GM12873 (cell line): ENCODE results near the gene ACTL6B.

Source experiments
- TF ChIP-seq, protein P1 (sequence below): IDR thresholded peaks from 2 replicates; pipeline ENCODE4 v1.5.1; 2012; ENCODE audit warnings: low read depth, mild to moderate bottlenecking, moderate library complexity, low read length, control low read depth; ENCODE audit not compliant: insufficient read depth; ENCODE audit errors: missing control alignments

The ACTL6B gene

DNA sequence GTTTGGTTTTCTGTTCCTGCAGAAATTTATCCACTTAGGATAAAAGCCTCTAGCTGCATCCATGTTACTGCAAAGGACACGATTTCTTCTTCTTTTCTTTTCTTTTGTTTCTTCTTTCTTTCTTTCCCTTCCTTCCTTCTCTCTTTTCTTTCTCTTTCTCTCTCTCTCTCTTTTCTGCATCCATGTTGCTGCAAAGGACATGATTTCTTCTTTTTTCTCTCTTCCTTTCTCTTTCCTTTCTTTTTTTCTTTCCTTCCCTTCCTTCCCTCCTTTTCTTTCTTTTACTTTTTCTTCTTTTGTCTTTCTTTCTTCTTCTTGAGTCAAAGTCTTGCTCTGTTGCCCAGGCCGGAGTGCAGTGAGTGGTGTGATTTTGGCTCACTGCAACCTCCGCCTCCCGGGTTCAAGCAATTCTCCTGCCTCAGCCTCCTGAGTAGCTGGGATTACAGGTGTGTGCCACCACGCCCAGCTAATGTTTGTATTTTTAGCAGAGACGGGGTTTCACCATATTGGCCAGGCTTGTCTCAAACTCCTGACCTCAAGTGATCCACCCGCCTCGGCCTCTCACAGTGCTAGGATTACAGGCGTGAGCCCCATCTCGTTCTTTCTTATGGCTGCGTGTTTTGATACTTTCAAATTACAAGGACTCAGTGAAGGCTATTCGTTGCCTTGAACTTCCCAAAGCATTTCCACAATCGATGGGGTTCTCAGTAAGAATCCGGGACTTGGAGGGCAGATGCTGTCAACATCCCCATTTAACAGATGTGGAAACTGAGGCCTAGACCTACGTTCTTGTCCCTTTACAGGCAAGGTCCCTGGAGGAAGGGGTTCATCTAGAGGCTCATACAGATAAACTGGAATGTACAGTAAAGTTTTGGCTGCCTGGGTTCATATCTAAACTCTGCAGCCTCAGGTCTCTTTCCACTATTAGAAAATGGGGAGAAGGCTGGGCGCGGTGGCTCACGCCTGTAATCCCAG is 15.4 kb upstream of the ACTL6B start:
- TF ChIP-seq, protein P1, sequence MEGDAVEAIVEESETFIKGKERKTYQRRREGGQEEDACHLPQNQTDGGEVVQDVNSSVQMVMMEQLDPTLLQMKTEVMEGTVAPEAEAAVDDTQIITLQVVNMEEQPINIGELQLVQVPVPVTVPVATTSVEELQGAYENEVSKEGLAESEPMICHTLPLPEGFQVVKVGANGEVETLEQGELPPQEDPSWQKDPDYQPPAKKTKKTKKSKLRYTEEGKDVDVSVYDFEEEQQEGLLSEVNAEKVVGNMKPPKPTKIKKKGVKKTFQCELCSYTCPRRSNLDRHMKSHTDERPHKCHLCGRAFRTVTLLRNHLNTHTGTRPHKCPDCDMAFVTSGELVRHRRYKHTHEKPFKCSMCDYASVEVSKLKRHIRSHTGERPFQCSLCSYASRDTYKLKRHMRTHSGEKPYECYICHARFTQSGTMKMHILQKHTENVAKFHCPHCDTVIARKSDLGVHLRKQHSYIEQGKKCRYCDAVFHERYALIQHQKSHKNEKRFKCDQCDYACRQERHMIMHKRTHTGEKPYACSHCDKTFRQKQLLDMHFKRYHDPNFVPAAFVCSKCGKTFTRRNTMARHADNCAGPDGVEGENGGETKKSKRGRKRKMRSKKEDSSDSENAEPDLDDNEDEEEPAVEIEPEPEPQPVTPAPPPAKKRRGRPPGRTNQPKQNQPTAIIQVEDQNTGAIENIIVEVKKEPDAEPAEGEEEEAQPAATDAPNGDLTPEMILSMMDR = no peak

GRCh38 chr7:100670074-100670473 is 13.8 kb upstream of the ACTL6B start:
- TF ChIP-seq, protein P1 = no peak

GRCh38 chr7:100668069-100668449 is 11.8 kb upstream of the ACTL6B start:
- TF ChIP-seq, protein P1 = no peak

DNA sequence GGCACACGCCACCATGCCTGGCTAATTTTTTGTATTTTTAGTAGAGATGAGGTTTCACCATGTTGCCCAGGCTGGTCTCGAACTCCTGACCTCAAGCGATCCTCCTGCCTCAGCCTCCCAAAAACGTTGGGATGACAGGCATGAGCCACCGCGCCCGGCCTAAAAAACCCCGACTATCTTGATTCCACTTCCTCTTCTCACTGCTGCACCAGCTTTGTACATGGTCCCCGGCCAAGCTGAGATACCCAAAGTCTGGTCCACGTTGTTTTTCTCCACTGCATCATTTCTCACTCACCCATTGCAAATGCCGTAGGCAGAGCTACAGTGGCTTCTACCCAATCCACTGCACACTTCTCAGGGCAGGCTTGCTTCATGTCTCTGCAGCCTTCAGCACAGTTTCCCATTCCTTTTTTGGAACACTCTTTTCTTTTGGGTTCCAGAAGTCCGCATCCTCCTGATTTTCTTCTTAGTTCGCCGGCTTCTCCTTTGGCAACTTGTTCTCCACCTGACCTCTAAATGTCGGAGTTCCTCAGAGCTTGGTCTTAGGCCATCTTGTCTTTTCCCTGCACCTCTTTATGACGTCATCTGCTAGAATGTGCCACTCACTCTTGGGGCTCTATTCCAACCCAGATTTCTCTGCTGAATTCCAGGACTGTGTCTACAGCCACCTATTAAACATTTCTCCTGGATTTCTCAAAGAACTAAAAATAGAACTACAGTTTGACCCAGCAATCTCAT is 11.3 kb upstream of the ACTL6B start:
- TF ChIP-seq, protein P1 = no peak

DNA sequence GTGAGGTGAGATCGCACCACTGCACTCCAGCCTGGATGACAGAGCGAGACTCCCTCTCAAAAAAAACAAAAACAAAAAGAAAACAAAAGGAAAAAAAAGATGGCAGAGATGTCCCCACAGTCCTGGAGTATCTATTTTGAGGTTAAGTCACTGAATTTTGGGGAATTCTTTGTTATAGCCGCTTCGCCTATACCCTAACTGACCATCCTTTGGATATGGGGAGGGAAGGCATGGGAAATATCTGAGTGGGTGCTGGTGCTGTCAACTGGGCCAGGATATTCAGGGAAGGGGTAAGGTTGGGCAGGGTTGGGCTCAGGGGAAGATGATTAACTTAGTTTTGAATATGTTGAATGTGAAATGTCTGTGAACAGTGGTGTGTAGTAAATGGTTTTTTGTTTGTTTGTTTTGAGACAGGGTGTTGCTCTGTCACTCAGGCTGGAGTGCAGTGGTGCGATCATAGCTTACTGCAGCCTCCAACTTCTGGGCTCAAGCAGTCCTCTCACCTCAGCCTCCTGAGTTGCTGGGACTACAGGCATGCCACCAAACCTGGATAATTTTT is 9.0 kb upstream of the ACTL6B start:
- TF ChIP-seq, protein P1 = no peak

GRCh38 chr7:100654908-100655831 is 1.1 kb downstream of the ACTL6B start:
- TF ChIP-seq, protein P1 = no peak
